ENCODE measurements around the gene ACER2.

DNA sequence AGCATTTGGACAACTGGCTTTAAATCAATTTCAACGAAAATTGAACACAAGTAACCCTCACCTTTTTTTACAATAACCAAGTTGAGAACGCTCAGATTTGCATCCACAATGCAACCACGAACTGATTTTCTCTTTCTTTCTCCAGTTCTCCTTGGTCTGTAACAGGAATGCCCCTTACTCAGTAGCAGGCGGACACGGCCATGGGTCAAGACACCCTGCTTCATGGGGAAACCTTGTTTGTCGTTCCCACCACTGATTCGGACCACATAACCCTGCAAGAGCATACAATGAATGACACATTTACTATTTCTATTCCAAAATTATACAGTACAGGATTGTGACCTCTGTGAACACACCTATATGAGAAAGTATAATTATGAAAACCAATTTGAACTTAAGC is 30.2 kb upstream of the ACER2 start:
- TF ChIP-seq, protein P1, sequence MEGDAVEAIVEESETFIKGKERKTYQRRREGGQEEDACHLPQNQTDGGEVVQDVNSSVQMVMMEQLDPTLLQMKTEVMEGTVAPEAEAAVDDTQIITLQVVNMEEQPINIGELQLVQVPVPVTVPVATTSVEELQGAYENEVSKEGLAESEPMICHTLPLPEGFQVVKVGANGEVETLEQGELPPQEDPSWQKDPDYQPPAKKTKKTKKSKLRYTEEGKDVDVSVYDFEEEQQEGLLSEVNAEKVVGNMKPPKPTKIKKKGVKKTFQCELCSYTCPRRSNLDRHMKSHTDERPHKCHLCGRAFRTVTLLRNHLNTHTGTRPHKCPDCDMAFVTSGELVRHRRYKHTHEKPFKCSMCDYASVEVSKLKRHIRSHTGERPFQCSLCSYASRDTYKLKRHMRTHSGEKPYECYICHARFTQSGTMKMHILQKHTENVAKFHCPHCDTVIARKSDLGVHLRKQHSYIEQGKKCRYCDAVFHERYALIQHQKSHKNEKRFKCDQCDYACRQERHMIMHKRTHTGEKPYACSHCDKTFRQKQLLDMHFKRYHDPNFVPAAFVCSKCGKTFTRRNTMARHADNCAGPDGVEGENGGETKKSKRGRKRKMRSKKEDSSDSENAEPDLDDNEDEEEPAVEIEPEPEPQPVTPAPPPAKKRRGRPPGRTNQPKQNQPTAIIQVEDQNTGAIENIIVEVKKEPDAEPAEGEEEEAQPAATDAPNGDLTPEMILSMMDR (IDR thresholded peaks at IDR 0.05) = no peak
- no peak for TF ChIP-seq POLR2AphosphoS5 (IDR thresholded peaks at IDR 0.05)

Data from stomach (tissue), 4 donors.